Stimulated activated naive B cell treated with anti-CD40 and anti-IgM and Interleukin-4, amounts not matched to agents 10 μg/mL and 1 μg/mL and 100 μg/mL, for 72 hours (primary cell): Measurements from ENCODE around the gene CD46.

Experiments
- ATAC-seq, 2 donors: fragments of 150-1000 bp; cut with Tn5 transposase; replicated peaks; 2 replicates each; pipeline ENCODE4 v1.10.0; 2021; ENCODE audit warnings: moderate library complexity in 1 of 2
- DNase-seq: peaks from one replicate; pipeline ENCODE4 v3.0.0; 2021
- H3K27ac Mint-ChIP-seq: one replicate; pipeline ENCODE4 v1.8.0; 2022; ENCODE audit warnings: mild to moderate bottlenecking, mixed read lengths
- H3K27me3 Mint-ChIP-seq, 2 donors: one replicate each; pipeline ENCODE4 v1.8.0; 2022; ENCODE audit warnings: mixed read lengths in 2 of 2
- H3K36me3 Mint-ChIP-seq, 2 donors: one replicate each; pipeline ENCODE4 v1.8.0; 2022; ENCODE audit warnings: mixed read lengths in 2 of 2, mild to moderate bottlenecking in 1 of 2
- H3K4me1 Mint-ChIP-seq, 2 donors: one replicate each; pipeline ENCODE4 v1.8.0; 2022; ENCODE audit warnings: mixed read lengths in 2 of 2, mild to moderate bottlenecking in 1 of 2
- H3K4me3 Mint-ChIP-seq, 2 donors: one replicate each; pipeline ENCODE4 v1.8.0; 2022; ENCODE audit warnings: mild to moderate bottlenecking in 2 of 2, mixed read lengths in 2 of 2, moderate library complexity in 1 of 2
- H3K9me3 Mint-ChIP-seq, 2 donors: one replicate each; pipeline ENCODE4 v1.8.0; 2022; ENCODE audit warnings: mixed read lengths in 2 of 2, mild to moderate bottlenecking in 1 of 2

CD46 gene

DNA sequence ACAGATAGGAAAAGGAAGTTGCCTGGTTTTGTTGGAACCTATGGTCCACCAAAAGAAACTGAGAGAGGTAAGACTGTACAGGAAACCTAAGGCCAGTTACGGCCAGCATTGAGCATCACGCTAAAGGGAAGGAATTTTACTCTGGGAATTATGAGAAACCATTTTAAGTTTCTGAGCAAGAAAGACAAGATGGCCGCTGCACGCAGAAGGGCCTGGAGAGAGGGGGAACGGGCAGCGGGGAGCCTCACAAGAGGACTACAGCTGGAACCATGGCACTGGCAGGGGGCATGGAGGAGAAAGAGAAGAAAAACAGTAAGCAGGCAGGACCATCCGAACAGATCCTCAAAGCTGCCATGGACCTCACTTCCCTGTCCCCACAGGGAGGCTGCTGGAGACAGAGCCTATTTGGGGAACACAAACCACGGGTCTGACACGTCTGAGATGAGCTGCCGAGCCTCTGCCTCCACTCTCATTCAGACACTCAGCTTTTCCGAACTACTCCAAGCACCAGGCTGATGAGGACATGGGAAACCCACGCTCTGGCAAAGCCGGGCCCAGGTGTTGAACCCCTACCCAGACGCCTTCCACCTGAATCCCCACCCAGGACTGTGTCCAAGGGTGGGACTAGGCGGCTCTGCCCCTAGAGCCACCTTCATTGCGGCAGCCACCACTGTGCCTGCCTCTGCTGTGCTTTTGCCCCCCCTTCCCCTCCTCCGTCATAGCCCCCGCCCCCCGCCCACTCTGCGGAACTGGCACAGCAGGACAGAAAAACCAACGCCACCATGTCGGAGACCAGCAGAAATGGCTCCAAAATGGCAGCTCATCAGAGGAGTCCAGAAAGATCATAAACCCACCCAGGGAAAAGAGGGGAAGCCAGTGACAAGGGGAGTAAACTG, 69.0 kb downstream of the CD46 start:
- H3K27ac Mint-ChIP-seq: peak overlapping the region; percentile 95

DNA sequence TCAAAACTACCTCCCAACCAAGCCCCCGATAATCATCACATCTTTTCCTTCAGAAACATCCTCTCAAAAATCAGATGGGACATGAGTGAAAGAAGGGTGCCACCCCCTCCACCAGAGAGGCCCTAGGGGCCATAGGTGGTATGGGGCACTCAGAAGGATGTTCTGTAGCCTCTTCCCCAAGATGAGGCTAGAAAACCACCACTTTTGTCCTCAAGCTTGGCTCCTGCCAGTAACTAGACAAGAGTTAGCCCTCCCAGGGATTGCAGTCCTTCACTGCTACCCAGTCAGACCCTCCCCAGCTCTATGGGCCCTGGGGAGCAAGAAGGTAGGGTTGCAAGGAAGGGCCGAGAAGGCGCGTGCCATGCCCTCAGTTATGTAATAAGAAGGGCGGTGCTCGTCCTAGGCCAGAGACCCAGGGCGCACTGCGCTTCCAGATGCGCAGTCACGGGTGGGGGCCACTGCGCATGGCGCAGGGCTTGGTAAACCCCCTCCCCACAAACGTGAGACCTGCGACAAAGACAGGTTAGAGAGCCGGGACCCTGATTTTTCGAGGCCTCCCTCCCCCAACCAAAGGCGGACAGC, 69.7 kb downstream of the CD46 start:
- Mint-ChIP-seq H3K4me1 (peaks cover 58 to 85% of the 10 kb centered on the region in 2 donors), H3K9me3 (peaks cover 0 to 1% of the 10 kb centered on the region in 2 donors), H3K27ac (peak overlapping the region; percentile 95), H3K36me3 (peaks cover 44 to 68% of the 10 kb centered on the region in 2 donors), H3K27me3 (no peaks in the 10 kb centered on the region), H3K4me3 (peak overlapping the region; percentile 94)
- DNase-seq (no peak), ATAC-seq (no peak)

More for the DNA sequence above, 69.0 kb downstream of the CD46 start:
- peaks cover 0 to 1% of the 10 kb centered on the region in 2 donors for H3K9me3 Mint-ChIP-seq
- peaks cover 59 to 85% of the 10 kb centered on the region in 2 donors for H3K4me1 Mint-ChIP-seq
- ATAC-seq (no peak), DNase-seq (no peak)
- peaks cover 52 to 76% of the 10 kb centered on the region in 2 donors for H3K36me3 Mint-ChIP-seq
- H3K27me3 Mint-ChIP-seq: no peaks in the 10 kb centered on the region
- peak overlapping the region; percentile 94 for H3K4me3 Mint-ChIP-seq

DNA sequence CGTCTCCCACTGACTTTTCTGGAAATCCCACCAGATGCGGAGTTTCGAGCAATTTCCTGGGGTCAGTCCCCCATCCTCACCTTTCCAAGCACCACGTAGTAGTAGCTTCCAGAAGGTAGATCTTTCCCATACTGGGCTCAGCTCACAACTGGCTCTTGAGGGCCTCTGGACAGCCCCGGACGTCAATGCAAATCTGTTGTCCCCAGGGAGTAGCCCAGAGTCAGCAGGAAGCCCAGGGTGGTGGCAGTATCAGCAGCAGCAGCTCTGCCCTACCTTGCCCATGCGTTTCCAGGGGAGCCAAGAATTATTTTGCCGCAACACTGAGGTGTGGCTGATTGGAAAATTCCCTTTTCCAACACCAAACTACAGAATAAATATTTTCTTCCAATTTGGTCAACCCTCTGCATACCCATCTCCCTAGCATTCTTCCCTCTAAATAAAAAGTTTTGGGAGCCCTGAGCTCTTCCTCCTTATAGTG, 70.3 kb downstream of the CD46 start:
- Mint-ChIP-seq H3K27me3 (no peaks in the 10 kb centered on the region), H3K36me3 (peaks cover 38 to 62% of the 10 kb centered on the region in 2 donors), H3K4me3 (peak overlapping the region; percentile 94), H3K4me1 (peaks cover 57 to 85% of the 10 kb centered on the region in 2 donors), H3K9me3 (peaks cover 0 to 1% of the 10 kb centered on the region in 2 donors), H3K27ac (peak overlapping the region; percentile 95)
- peak; percentile 66 to 71 for ATAC-seq
- DNase-seq: peak; percentile 79

DNA sequence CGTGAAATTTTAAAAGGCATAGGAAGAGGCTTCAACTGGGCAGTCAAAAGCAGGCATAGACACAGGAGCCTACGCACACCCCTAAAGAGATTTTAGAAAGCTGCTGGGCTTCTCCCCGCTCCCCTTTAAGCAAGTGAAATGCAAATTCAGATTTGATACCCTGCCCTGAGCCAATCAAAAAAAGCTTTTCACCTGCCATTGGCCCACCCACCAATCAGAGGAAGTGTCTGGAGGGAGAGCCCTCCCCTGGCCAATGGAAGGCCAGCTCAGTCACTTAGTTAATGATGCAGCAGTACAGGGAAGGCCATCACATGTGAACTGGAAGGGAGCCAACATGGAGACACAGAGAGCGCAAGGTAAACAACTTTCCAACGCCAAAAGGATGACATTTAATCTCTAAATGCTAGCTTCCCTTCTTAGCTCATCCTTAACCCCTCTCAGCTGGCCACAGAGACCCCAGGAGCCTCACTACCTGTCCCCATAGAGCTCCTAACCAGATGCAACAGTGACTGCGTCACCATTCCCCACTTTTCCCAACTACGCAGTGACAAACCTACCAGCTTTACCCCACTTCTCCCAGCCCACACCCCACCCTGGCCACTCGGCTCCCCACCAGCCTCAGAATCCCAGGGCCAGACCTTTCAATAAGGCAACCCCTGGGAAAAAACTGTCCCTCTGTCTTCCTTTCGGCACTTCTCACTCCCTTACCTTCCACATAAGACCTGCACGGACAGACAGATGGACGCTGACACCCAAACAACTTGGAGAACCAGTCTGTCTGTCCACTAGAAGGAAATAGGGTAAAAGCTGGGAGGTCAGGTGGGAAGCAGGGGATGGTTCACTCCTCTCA, 71.0 kb downstream of the CD46 start:
- ATAC-seq: peak; percentile 74 to 77
- peaks cover 31 to 56% of the 10 kb centered on the region in 2 donors for H3K36me3 Mint-ChIP-seq
- peak overlapping the region; percentile 95 for H3K27ac Mint-ChIP-seq
- no peaks in the 10 kb centered on the region for H3K27me3 Mint-ChIP-seq
- H3K4me1 Mint-ChIP-seq: peaks cover 54 to 85% of the 10 kb centered on the region in 2 donors
- H3K9me3 Mint-ChIP-seq: peaks cover 0 to 1% of the 10 kb centered on the region in 2 donors
- peak overlapping the region; percentile 94 for H3K4me3 Mint-ChIP-seq
- DNase-seq: peak; percentile 90

DNA sequence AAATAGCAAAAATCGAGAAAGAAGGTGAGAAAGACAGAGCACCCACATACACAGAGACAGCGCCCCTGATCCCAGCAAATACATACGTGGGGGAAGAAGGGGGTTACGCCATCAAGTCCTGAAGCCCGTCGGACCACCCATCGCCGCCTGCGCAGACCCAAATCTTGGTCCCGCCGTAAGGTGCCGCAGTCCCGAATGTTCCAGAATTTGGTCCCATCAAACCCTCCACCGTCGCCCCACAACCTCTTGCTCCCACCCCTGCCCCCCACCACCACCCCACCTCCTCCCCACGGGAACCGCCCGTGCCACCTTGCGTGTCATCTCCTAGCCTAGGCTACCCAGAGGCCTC, 71.7 kb downstream of the CD46 start:
- Mint-ChIP-seq H3K27me3 (no peaks in the 10 kb centered on the region), H3K9me3 (no peaks in the 10 kb centered on the region), H3K27ac (peak overlapping the region; percentile 95), H3K36me3 (peaks cover 26 to 50% of the 10 kb centered on the region in 2 donors), H3K4me1 (peaks cover 58 to 89% of the 10 kb centered on the region in 2 donors), H3K4me3 (peak overlapping the region; percentile 94)
- DNase-seq: no peak
- no peak for ATAC-seq

DNA sequence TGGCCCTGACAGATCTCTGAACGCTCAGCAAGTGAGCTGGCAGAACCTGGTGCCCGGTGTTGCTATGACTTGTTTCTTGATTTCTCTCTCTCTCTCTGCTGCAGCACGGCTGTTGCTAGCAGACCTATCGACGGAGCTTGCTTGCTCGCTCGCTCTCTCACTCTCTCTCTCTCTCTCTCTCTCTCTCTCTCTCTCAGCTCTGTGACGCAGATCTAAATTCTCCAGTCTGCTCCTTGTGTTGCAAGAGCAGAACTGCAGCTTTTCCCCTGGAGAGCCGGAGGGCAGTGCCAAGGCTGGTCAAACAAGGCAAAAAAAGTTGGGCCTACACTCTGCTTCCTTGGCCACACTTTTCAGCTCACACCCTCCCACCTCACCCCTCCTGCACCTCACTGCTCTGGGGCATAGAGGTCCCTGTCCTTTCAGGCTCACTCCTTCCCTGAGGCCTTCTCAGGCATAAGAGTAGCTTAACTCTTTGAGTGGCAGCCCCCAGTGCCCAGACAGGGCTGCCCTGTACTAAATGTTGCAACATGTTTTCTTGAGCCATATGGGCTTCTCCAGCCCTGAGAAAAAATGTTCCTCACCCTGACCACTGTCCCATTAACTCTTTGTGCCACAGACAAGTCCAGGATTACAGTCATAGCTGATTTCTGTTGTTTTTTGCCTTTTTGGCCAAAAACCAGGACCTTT, 72.2 kb downstream of the CD46 start:
- H3K36me3 Mint-ChIP-seq: peaks cover 23 to 45% of the 10 kb centered on the region in 2 donors
- peak; percentile 43 to 44 for ATAC-seq

DNA sequence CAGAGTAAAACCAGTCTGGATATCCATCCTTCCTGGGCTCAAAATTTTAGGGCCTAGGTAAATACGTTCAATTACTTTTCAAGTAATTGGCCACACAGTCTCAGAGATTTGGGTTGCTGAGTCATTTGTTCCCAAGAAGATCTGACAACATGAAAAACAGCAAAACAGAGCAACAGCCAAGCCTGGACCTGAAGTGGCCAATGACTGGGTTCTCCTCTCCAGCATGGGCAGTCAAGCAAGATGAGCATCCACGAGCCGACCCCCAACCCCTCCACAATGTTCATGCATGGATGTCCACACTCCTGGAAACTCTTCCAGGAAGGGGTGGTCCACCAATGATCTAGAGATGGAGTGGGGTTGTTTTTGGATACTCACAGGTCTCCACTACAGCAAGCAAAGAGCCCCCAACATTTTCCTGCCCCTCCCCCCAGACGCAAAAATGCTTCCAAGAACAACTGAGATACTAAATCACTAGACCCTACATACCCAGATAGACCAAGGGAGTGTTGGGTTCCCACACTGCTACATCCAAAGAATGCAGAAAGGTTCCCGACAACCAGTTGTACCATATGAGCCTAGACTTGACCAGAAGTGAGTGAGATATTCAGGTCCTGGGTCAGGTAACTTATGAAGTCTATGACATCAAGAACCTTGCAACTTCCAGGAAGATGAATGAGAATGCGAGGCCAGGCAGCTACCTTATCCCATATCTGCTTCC, 73.0 kb downstream of the CD46 start:
- DNase-seq: no peak

More for the DNA sequence above, 72.2 kb downstream of the CD46 start:
- DNase-seq: peak; percentile 76
- Mint-ChIP-seq H3K4me1 (peaks cover 59 to 94% of the 10 kb centered on the region in 2 donors), H3K27me3 (no peaks in the 10 kb centered on the region), H3K4me3 (peak overlapping the region; percentile 94), H3K9me3 (no peaks in the 10 kb centered on the region), H3K27ac (peak overlapping the region; percentile 95)

DNA sequence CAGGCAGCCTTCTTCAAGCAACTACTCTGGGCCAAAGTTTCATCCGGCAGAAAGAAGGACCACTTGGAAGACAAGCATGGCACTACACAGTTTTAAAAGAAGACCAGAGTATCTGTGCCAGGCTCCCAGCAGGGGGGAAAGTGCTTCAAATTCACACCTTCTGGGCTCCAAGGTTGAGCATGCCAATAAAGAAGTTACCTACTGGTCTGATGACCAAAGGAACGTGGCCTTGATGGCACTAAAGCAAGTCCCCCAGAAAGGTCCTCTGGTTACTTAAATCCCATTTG, 73.5 kb downstream of the CD46 start:
- Mint-ChIP-seq H3K9me3 (no peaks in the 10 kb centered on the region), H3K27me3 (no peaks in the 10 kb centered on the region), H3K36me3 (peaks cover 17 to 32% of the 10 kb centered on the region in 2 donors), H3K4me3 (peak overlapping the region; percentile 79 to 94), H3K4me1 (peaks cover 57 to 98% of the 10 kb centered on the region in 2 donors), H3K27ac (peak overlapping the region; percentile 95)
- DNase-seq: no peak
- no peak for ATAC-seq

More for the DNA sequence above, 73.0 kb downstream of the CD46 start:
- Mint-ChIP-seq H3K4me3 (peak overlapping the region; percentile 94), H3K27me3 (no peaks in the 10 kb centered on the region), H3K36me3 (peaks cover 17 to 37% of the 10 kb centered on the region in 2 donors), H3K27ac (peak overlapping the region; percentile 95), H3K9me3 (no peaks in the 10 kb centered on the region), H3K4me1 (peaks cover 58 to 98% of the 10 kb centered on the region in 2 donors)
- no peak for ATAC-seq

DNA sequence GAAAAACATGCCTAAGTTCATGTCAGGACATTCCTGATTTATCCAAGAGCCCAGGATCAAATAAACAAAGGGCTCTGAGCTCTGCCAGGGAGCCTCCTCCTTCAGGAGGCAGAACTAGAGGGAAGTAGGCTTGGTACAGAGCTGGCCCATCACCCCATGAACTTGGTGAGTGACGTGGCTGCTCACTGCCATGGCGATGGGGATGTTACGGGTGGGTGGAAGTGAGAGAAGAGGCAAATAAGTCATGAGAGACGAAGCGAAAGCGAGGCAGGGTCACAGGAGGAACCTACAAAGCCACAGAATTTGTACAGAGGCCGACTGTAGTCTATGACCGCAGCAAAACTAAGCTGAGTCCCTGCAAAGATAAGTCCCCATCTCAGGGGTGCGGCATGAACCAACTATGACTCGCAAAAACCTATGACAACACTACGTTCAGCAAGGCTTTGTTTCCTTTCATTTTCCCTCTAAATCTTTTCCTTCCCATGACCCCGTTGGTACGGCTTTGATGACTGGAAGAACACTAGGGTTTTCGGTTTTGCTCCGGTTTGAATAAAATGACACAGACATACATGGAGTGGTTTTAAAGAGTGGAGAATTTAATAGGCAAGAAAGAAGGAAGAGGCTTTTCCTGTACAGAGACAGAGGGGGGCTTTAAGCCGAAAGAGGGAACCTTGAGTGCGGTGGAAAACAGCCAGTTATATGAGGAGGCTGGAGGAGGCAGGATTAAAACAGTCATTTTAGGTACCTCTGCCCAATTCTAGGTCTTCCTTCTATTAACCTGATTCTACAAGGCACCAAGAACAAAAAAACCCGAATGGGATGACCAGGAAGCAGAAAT, 74.1 kb downstream of the CD46 start:
- peaks cover 58 to 98% of the 10 kb centered on the region in 2 donors for H3K4me1 Mint-ChIP-seq
- peaks cover 16 to 29% of the 10 kb centered on the region in 2 donors for H3K36me3 Mint-ChIP-seq
- DNase-seq (peak; percentile 91), ATAC-seq (peak; percentile 72 to 75)
- H3K9me3 Mint-ChIP-seq: no peaks in the 10 kb centered on the region
- peak overlapping the region; percentile 95 for H3K27ac Mint-ChIP-seq
- peak overlapping the region; percentile 72 to 79 for H3K4me3 Mint-ChIP-seq
- no peaks in the 10 kb centered on the region for H3K27me3 Mint-ChIP-seq

DNA sequence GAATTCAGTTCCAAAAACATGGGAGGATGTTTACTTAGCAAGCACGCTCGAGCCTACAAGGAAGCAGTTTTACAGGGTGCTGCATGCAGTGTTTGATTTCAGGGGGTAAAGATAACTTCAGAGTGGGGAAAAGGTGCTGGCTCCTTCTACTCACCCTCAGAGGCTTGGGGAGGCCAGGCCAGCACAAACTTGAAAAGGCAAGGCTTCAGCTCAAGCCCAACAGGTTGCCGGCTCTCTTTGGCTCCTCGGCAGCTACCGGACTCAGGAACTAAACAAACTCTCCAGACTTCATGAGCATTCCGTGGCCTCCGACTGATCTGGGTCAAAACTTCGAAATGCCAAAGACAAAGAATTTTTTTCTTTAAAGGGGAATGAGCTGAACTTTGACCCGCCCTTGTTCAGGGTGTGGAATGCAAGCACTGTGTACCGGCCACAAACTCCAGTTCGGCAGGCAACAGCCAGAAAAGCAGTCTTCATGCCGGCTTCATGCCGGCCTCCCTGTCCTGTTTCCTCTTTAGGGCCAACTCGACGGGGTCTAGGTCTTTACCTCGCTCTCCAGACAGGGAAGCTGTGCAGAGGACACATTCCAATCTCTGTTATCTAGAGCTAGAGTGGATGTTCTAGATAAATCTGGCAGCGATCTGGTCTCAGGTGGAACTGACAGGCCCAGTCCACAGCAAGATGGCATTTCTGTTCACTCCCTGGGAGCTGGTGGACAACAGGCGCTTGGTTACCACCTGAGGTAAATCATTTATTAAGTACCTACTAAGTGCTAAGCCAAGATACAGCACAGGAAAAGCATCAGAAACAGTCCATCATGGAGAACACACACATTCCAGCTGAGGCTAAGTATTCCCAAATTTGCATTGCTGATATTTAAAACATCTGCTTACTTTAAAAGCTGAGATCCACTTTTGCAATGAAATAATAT, 75.0 kb downstream of the CD46 start:
- Mint-ChIP-seq H3K27me3 (no peaks in the 10 kb centered on the region), H3K4me1 (peaks cover 61 to 98% of the 10 kb centered on the region in 2 donors)

DNA sequence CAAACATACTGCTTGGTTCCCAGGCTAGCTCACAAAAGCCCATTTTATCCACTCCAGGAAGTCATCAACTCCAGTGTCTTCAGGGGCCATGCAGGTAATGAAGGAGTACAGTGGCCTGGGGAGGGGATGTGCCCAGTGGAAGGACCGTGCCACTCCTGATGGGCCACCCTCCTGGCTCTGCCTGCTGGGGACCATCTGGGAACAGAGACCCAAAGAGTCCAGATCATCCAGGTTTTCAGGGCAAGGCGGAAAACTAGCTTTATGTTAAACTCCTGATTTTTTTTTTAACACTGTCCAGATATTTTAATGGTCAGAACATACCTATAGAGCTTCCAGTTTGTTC, 75.6 kb downstream of the CD46 start:
- H3K4me3 Mint-ChIP-seq: no peak overlapping the region
- H3K27ac Mint-ChIP-seq: no peak overlapping the region
- no peaks in the 10 kb centered on the region for H3K27me3 Mint-ChIP-seq
- peaks cover 9 to 18% of the 10 kb centered on the region in 2 donors for H3K36me3 Mint-ChIP-seq
- H3K9me3 Mint-ChIP-seq: no peaks in the 10 kb centered on the region
- DNase-seq (no peak), ATAC-seq (no peak)
- H3K4me1 Mint-ChIP-seq: peaks cover 65 to 98% of the 10 kb centered on the region in 2 donors

More for the DNA sequence above, 75.0 kb downstream of the CD46 start:
- Mint-ChIP-seq H3K9me3 (no peaks in the 10 kb centered on the region), H3K4me3 (peak overlapping the region; percentile 72 to 79), H3K27ac (peak overlapping the region; percentile 95), H3K36me3 (peaks cover 14 to 24% of the 10 kb centered on the region in 2 donors)
- DNase-seq: no peak
- no peak for ATAC-seq

DNA sequence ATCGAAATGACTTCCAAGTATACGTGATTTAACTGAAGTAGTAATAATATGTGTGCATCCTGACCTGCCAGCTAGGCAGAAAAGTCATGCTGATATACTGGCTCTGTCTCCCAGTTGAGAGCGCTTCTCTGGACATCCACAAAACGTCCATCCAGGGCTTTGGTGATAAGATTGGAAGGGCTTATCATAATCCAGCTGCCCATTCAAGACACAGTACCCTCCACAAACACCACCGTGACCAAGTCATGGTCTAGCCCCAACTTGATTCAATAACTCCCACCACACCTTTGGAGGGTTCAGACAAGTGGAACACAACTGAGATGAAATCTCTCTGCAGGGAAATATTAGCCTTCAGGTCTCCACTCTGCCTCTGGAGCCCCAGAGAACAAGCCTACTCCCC, 76.2 kb downstream of the CD46 start:
- Mint-ChIP-seq H3K4me3 (peak overlapping the region in 1 of 2 donors; percentile 14), H3K4me1 (peaks cover 68 to 98% of the 10 kb centered on the region in 2 donors), H3K27ac (peak overlapping the region; percentile 52), H3K27me3 (no peaks in the 10 kb centered on the region), H3K36me3 (peaks cover 9 to 13% of the 10 kb centered on the region in 2 donors), H3K9me3 (no peaks in the 10 kb centered on the region)
- DNase-seq (no peak), ATAC-seq (no peak)
